Measurements from ENCODE around the gene DKKL1.

The DKKL1 gene

DNA sequence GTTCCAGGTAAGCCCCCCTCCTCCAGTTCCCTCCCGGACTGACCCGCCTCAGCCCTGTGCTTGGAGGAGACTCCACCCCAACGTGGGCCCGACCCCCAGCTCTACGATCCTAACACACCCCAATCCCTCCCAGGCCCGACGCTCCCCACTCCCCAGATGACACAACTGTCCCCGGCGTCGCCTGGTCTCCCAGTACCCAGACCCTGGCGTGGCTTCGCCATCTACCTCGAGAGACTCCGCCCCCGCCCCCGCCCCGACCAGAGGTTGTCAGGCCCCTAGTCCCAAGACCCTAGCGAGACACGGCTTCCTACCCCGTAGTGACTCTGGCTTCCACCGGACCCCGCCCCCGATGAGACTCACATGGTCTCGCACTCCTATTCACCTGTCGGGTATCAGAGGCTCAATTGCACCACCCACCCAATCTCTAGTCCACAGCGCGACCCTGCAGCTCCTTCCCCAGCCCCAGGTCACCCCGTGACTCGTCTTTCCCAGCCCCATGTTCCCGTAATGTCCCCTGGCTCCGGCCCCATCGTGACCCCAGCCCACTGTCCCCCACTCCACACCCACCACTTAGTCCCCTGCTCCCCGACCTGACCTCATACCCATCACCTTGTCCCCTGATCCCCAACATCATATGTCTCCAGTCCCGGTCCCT is 25.5 kb upstream of the DKKL1 start:
- no peak for DNase-seq

DNA sequence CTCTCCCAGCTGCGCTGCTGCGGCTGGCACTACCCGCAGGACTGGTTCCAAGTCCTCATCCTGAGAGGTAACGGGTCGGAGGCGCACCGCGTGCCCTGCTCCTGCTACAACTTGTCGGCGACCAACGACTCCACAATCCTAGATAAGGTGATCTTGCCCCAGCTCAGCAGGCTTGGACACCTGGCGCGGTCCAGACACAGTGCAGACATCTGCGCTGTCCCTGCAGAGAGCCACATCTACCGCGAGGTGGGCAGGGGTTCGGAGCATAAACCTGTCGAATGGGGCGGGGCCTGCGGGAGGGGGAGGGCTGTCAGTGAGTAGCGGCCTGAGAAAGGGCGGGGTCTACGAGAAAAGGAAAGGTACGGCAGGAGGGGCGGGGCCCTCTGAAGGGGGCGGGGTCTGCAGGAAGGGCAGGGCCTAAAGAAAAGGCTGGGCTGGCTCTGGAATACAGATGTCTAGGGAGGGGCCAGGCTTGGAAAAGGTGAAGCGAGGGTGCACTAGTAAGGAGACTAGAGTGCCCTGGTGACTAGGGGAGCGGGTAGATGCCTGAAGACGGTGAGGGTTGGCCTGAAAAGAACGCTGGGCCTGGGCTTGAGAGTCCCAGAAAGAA is 24.9 kb upstream of the DKKL1 start:
- DNase-seq = no peak

DNA sequence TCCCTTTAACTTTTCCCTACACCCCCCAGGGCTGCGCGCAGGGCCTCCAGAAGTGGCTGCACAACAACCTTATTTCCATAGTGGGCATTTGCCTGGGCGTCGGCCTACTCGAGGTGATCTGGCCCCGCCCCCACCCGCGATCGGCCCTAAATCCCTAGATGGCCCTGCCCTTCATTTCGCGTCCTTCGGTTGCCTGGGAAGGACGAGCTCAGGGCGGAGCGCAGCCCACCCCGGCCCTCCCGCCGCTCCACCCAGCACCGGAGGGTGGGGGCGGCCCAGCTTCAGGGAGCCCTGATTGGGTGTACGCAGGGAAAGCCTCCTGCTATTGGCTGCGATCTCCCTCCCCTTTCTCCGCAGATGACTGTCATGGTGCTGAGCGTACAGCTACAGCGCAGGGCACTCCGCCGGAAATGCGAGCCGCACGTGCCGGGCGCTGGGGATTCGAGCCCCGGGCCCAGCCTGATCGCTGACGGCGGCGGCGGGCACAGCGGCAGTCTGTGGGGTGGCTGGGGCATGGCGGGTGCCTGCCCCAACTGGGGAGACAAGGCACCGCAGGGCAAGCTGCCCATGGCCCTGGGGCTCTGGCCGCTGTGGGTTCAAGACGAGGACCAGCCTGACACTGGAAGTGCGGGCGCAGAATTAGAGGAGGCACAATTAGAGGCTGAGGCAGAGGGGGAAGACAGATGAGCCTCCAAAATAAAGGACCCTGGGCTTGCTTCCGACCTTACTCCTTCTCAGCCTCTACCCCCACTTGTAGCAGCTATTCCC is 24.2 kb upstream of the DKKL1 start:
- no peak for DNase-seq

DNA sequence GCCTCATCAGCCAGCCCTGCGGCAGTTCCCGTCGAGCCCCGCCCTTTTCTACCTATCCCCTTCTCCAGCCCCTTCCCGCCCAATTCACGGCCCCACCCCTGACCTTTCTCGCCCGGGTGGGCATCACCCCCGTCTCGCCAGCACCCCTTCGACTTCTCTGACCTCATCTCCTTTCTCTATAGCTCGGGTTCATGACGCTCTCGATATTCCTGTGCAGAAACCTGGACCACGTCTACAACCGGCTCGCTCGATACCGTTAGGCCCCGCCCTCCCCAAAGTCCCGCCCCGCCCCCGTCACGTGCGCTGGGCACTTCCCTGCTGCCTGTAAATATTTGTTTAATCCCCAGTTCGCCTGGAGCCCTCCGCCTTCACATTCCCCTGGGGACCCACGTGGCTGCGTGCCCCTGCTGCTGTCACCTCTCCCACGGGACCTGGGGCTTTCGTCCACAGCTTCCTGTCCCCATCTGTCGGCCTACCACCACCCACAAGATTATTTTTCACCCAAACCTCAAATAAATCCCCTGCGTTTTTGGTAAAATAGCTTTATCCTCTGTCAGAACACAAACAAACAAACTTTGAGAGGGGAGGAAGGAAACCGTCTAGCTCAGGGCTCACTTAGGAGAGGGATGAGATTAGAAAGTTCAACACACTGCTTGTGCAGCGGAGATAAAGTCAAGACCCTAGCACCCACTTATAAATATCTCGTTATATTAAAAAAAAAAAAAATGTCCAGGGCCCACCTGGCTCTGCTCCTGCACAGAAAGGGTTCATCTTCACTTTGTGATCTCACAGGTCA is 23.4 kb upstream of the DKKL1 start:
- DNase-seq = no peak

DNA sequence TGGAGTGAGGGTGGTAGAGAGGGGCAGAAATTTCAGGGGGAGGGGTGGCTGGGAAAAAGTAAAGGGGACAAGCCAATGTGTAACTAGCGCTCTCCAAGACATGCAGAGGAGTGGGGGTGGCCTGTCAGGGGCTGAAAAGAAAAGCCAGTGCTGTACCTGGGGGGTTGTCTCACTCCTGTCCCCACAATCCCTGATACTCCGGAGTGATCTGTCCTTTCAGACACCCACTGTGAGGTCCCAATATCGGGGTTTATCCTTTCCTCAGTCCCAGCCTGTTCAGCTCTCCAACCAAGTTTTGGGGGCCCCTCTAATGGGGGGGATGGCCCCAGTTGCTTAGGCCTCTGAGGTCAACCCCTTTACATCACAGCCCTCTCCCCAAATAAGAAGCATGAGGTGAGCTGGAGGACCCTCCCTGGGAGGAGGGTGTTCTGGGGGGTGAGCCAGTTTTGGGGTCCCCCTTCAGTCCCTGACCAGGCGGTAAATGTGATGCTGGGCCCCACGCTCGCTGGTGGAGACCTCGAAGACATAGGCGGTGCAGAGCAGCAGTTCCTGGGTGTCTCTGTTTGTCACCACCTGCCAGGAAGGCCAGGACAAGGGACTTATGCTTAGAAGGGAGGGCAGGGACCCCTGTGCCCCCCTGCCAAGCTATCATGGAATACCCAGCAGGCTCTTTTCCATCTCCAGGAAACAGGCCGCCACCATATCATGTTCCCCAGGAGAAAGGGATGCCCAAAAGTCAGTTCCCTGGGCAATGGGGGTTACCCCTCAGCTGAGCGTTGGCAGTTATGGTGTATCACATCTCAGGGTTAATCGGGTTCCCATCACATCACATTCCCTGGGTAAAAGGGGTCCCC is 22.6 kb upstream of the DKKL1 start:
- DNase-seq = no peak

DNA sequence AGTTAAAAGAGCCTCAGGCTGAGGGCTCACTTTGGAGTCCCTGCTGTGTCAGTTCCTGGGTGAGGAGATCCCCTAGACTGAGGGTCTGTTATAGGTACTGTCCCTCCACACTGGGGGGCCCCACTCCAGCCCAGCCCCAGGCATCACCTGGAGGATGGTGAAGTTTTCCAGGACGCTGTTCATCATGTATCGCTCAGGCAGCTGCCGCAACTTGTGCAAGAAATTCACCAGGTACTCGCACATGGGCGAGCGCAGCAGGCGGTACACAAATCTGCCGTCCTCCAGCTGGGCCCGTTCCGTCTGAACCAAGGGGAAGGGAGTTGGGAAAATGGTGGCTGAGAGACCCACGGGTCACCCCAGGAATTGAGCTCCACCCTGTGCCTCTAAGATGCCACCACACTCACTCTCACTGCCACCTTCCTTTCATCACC is 21.4 kb upstream of the DKKL1 start:
- no peak for DNase-seq

DNA sequence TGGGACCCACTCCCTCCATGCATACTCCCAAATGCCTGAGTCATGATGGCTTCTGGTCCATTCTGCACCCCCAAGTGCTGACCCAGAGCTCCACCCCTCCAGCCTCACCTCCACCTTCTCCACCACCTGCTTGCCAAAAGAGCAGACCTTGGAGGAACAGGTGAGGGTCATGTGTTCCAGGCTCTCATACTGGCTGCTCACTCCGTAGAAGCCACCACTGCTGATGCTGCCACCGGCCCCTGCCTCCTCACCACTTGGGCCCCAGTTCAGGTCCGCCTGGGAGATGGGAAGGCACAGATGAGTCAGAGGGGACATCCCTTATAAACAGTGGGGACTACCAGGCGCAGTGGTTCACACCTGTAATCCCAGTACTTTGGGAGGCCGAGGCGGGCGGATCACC is 20.6 kb upstream of the DKKL1 start:
- peak; percentile 22 for DNase-seq

DNA sequence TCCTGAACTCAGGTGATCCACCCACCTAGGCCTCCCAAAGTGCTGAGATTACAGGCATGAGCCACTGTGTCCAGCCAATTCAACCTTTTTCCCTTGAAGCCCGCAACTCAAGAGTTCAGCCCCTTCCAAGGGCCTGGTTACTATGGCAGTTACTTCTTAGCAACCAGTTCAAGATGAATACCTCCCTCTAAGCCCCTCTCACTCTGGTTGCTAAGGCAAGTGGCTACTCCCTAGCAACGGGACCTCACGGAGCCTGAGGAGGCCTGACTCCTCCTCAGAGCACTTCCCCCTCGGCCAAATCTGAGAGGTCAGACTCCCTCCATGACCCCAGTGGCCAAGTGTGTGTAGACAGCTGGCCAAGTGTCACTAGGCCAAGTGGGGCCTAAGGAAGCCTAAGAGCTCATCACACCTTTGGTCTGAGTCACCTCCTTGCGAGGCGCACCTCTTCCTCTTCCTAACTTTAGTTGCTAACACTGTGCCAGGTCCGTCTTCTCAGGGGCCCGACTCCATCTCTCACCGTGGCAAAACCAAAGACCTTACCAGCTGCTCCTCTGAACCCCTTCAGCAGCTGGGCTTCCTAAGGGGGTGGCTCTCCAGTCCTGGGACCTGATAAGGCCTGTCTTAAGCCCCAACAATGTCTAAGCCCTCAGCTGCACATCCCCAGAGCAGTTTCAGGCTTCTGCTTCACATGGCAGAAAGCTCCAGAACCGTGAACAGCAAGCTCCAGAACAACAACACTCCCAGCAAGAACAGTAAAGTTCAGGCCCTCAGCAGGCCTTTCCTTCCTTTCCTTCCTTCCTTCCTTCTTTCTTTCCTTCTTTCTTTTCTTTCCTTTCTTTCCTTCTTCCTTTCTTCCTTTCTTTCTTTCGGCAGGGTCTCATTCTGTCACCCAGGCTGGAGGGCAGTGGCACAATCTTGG is 18.9 kb upstream of the DKKL1 start:
- DNase-seq = no peak

DNA sequence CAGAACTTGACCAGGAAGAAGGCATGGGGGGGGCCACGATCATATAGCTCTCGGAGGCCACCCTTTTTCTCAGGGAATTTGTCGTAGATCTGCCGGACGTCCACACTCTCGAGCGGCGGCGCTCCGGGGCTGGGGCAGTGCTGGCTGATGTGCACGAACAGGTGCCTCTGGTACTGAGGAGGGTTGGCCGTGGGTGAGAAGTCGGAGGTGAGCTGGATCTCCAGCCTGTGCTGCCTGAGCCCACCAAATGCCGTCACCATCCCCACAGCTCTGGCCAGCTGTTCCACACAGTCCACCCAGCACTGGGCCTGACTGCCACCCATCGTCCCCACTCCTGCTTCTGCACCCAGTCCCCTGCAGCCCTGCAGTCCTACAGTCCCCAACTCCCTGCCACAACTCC is 16.5 kb upstream of the DKKL1 start:
- DNase-seq = no peak

DNA sequence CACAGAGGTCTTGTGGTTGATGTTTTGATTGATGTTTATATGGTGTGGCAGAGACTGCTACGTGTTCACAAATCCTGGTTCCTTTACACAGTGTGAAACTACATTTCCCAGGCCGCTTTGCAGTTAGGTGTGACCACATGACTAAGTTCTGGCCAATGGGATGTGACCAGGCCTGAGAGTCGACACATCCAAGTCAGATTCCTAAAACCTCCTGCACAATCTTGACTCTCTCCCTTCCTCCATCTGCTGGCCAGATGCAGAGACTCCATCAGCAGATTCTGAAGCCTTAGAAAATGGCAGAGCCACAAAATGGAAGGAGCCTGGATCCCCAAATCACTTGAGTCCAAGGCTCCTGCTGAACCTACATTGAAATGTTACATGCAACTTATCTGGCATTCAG is 15.8 kb upstream of the DKKL1 start:
- DNase-seq = no peak

DNA sequence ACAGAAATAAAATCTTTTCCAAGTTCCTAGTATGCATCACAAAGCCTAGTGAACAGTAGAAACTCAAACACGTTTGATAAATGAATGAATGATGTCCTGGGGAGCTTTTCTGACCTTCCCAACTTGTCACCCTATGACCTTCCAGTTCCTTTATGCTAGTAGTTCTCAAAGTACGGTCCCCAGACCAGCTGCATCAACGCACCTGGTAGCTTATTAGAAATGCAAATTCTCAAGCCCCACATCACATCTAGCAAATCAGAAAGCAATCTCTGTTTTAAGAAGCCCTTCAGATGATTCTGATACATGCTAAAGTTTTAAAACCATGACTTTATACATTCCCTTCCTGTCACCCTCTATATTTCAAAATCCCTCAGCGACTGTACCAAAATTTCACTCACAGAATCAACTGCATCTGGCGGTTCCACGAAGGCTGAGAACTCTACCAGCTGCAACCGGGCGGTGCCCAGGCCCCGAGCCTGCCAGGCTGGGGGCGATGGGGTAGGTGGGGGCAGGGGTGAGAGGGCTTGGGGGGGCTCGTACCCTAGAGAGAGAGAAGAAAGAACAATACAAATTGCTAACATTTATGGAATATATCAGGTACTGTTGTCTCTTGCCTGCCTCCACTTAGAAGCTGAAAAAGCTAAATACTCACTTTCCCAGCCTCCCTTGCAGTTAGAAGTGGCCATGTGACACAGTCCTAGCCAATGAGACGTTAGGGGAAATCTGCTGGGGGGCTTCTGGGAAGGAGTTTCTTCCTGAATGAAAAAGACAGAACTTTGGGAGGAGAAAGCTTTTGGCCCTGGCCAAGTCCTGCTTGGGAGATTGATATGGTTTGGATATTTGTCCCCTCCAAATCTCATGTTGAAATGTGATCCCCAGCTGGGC is 15.1 kb upstream of the DKKL1 start:
- DNase-seq = no peak

DNA sequence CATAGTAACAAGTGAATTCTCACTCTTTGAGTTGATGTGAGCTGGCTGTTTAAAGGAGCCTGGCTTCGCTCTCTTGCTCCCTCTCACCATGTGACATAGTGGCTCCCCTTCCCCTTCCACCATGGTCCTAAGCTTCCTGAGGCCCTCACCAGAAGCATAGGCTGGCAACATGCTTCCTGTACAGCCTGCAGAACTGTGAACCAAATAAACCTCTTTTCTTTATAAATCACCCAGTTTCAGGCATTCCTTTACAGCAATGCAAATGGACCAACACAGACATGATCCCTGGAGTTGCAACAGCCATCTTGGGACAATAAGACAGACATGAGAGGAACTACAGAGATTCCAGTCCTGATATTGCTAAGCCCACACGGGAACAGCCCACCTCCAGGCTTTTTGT is 14.1 kb upstream of the DKKL1 start:
- DNase-seq = no peak

DNA sequence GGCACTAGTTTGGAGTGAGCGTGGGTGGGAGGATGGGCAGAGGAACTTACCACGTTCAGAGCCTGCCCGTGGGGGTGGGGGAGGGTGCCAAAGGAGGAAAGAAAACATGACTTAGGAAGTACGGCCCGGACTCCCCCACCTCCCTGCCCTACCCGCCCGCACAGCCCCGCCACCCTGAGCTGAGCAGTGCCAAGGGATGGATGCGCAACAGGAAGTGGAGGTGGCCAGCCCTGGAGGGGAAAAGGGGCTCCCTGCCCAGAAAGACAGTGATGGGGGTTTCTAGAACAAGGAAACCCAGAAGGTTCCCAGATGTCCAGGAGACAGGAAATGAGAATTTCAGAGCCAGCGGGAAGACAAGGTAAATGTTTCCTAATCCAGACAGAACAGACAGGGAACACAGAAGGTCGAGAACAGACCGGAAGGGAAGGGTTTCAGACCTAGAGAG is 7.7 kb upstream of the DKKL1 start:
- no peak for DNase-seq

DNA sequence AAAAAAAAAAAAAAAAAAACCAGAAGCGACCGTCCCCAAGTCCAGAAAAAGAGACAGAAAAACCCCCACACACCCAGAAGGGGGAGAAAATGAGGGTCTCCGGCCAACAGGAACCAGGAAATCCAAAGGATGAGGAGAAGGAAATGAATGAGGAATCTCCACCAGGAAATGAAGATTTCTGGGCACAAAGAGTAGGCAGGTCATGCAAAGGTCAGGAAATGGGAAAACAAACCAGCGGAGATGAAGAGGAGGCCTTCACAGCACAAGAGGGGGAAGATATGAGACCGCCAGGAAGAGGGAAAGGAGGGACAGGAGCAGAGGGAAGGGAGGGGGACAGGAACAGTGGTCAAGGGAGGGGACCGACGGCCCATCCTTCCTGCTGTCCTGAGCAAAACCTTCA is 7.3 kb upstream of the DKKL1 start:
- no peak for DNase-seq

DNA sequence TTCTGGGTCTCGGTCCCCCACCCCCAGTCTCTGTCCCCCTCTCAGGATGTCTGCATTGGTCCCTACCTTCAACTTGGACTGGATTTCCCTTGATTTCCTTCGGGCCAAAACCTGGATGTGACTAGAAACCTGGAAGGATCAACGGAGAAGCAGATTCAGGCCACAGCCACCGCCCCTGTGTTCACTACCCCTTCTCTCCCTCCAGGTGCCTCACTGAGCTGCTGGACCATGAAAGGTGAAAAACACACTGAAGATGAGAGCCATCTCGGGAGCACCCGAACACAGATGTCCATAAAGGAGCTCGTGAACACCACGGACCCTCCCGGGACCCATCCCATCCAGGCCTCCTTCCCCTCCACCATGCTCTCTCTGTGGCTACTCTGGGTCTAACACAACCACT is 6.5 kb upstream of the DKKL1 start:
- DNase-seq = no peak

DNA sequence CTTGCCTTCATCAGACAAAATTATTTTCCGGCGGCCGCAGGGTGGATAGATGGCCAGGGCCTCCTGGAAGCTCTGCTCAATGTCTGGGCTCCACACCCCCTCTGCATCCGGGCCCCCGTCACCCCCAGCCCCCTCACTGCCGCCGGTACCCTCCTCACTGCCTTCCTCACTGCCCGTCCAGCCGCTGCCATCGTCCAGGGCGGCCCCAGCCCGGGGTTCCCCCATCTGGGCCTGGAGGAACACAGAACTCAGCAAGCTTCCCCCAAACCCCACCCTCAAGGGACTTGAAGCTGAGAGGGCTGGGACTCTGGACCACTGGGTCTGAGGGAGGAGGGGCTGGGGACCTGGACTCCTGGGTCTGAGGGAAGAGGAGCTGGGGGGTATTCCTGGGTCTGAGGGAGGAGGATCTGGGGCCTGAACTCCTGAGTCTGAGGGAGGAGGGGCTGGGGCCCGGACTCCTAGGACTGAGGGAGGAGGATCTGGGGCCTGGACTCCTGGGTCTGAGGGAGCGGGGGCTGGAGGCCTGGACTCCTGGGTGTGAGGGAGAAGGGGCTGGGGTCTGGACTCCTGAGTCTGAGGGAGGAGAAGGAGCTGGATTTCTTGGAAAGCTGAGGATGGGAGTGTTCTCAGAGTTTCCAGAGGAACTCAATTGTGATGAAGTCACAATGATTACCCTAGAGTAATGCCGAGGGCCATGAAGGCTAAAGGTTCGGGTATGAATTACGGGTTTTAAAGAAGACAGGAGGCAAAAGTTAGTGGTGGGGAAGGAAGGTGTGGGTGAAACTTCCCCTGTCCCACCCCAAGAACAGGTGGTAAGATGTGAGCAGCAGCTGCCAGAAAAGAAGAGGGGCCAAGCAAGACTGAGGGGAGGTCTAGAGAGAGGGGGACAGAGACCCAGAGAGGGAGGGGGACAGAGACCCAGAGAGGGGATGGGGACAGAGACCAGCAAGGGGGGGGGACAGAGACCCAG is 3.5 kb upstream of the DKKL1 start:
- DNase-seq = no peak

DNA sequence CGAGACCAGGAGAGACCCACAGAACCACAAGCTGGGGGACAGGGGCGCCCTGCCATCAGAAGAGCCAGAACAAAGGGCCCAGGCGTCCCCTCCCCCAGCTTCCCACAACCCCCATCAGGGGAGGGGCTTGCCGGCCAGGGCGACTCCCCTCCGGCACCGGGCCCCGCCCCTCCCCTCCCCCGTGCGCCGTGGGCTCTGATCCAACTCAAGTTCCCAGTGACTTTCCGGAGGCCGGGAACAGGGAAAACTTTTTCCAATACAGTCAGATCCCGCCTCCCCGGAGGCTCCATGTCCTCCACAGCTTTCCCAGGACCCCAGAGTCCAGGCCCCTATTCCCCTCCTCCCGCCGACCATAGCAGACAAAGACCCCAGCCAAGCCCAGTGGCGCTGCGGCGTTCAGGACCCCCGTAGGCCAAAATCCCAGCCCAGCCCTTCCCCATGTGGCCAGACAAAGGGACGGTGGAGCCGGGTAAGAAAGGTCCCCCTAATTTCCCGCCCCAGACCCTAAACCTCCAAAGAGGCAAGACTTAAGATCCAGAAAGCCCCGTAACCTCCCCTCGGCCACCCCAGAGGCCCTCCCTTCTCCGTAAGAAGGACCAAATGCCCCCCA is 2.1 kb upstream of the DKKL1 start:
- DNase-seq = no peak

Data from activated CD4-positive, CD25-positive, alpha-beta regulatory T cell treated with anti-CD3 and anti-CD28 coated beads, Interleukin-2, amount 50 U/mL, for 72 hours (primary cell).